Prostate gland (tissue), 2 donors: ENCODE measurements around the gene PDS5B.

ENCODE experiments used
- POLR2A ChIP-seq: fragments of 450-650 bp; IDR thresholded peaks from one replicate; pipeline ENCODE4 v1.6.1; 2016; ENCODE audit warnings: antibody characterized with exemption, mild to moderate bottlenecking
- POLR2AphosphoS5 ChIP-seq: sonication (generic); formaldehyde crosslinking; IDR thresholded peaks from one replicate; pipeline ENCODE4 v1.6.1; 2017; ENCODE audit warnings: antibody characterized with exemption
- TF ChIP-seq, protein P1 (sequence below), 4 experiments: fragments of 200-600 bp in 2 of 4; fragments of 450-650 bp in 2 of 4; sonication (generic) in 2 of 4; IDR thresholded peaks; 1 replicate in 3 of 4; 2 replicates in 1 of 4; pipeline ENCODE4 v1.5.1; 2016 to 2019; ENCODE audit warnings: antibody characterized with exemption in 4 of 4, mild to moderate bottlenecking in 2 of 4, moderate library complexity in 2 of 4

DNA sequence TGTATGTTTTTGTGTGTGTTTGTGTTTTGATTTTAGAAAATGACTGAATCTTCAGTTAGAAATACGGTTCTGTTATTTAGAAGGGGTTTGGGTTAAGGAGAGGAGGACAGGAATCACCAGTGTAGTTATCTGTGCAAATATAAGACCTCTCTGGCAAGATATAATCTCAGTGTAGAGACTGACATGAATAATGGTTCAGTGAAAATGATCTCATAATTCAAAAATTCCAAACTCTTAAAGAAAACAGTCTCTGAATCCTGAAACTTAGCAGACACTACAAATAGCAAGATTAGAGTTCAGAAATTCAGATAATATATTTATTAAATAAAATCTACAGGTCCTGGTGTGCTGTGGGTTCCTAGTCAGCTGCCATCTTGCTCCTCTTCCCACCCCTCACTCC lies 73.5 kb downstream of the PDS5B start:
- TF ChIP-seq, protein P1, sequence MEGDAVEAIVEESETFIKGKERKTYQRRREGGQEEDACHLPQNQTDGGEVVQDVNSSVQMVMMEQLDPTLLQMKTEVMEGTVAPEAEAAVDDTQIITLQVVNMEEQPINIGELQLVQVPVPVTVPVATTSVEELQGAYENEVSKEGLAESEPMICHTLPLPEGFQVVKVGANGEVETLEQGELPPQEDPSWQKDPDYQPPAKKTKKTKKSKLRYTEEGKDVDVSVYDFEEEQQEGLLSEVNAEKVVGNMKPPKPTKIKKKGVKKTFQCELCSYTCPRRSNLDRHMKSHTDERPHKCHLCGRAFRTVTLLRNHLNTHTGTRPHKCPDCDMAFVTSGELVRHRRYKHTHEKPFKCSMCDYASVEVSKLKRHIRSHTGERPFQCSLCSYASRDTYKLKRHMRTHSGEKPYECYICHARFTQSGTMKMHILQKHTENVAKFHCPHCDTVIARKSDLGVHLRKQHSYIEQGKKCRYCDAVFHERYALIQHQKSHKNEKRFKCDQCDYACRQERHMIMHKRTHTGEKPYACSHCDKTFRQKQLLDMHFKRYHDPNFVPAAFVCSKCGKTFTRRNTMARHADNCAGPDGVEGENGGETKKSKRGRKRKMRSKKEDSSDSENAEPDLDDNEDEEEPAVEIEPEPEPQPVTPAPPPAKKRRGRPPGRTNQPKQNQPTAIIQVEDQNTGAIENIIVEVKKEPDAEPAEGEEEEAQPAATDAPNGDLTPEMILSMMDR (IDR thresholded peaks at IDR 0.05), result no peak
- TF ChIP-seq POLR2A (no peak), POLR2AphosphoS5 (no peak)
